Measurements from ENCODE around the gene RHO. TPM values are rescaled to one million over a fixed set of nuclear protein-coding genes. Genes with fewer than 3 reads are reported as not detected.

The RHO gene
- total RNA-seq, 3 donors from 2014 or later, result 0.15 TPM; not detected in 2

DNA sequence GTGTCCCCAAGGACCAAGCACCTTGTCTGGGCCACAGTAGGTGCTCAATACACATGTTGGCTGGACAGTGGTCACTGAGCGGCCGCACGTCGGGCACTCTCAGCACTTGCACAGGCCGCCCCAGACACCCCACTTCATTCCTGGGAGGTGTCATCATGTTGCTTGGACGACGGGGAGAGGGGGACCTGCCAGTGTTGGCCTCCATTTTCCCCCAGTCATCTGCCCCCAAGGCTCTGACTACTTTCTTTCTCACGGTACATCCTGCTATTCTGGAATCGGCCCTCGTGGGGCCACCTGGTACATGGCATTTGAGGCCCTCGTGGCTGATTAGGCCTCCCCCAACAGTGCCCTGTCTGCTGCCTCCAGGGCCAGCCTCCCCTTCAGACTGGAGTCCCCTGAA lies 1.2 kb upstream of the RHO start:
- Histone ChIP-seq H3K36me3 (no peaks in the 10 kb centered on the region), H3K27me3 (no peaks in the 10 kb centered on the region), H3K4me3 (no peak overlapping the region), H3K27ac (no peak overlapping the region), H3K9me3 (no peaks in the 10 kb centered on the region), H3K4me1 (no peaks in the 10 kb centered on the region)
- intact Hi-C loops (cut with DNase I; ENCODE audit: low total_unique reads), result no loop called here
- TF ChIP-seq POLR2AphosphoS5 (IDR thresholded peaks at IDR 0.05) (no peak), POLR2A (IDR thresholded peaks at IDR 0.05) (no peak)
- TF ChIP-seq, protein P1, sequence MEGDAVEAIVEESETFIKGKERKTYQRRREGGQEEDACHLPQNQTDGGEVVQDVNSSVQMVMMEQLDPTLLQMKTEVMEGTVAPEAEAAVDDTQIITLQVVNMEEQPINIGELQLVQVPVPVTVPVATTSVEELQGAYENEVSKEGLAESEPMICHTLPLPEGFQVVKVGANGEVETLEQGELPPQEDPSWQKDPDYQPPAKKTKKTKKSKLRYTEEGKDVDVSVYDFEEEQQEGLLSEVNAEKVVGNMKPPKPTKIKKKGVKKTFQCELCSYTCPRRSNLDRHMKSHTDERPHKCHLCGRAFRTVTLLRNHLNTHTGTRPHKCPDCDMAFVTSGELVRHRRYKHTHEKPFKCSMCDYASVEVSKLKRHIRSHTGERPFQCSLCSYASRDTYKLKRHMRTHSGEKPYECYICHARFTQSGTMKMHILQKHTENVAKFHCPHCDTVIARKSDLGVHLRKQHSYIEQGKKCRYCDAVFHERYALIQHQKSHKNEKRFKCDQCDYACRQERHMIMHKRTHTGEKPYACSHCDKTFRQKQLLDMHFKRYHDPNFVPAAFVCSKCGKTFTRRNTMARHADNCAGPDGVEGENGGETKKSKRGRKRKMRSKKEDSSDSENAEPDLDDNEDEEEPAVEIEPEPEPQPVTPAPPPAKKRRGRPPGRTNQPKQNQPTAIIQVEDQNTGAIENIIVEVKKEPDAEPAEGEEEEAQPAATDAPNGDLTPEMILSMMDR (IDR thresholded peaks at IDR 0.05), result no peak
- no peak for DNase-seq (ENCODE audit: low spot score in 2 of 2)

GRCh38 chr3:129529436-129530210 lies 1.2 kb downstream of the RHO start:
- no peaks in the 10 kb centered on the region for H3K9me3 ChIP-seq
- H3K27me3 ChIP-seq, result no peaks in the 10 kb centered on the region
- H3K4me3 ChIP-seq, result no peak overlapping the region
- intact Hi-C loops (cut with DNase I; ENCODE audit: low total_unique reads), result no loop called here
- TF ChIP-seq, protein P1 (IDR thresholded peaks at IDR 0.05), result no peak
- TF ChIP-seq POLR2A (IDR thresholded peaks at IDR 0.05), result no peak
- no peak for TF ChIP-seq POLR2AphosphoS5 (IDR thresholded peaks at IDR 0.05)
- H3K4me1 ChIP-seq, result no peaks in the 10 kb centered on the region
- no peak for DNase-seq (ENCODE audit: low spot score in 2 of 2)
- no peak overlapping the region for H3K27ac ChIP-seq
- no peaks in the 10 kb centered on the region for H3K36me3 ChIP-seq

DNA sequence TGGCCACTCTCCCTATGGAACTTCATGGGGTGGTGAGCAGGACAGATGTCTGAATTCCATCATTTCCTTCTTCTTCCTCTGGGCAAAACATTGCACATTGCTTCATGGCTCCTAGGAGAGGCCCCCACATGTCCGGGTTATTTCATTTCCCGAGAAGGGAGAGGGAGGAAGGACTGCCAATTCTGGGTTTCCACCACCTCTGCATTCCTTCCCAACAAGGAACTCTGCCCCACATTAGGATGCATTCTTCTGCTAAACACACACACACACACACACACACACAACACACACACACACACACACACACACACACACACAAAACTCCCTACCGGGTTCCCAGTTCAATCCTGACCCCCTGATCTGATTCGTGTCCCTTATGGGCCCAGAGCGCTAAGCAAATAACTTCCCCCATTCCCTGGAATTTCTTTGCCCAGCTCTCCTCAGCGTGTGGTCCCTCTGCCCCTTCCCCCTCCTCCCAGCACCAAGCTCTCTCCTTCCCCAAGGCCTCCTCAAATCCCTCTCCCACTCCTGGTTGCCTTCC lies 1.9 kb downstream of the RHO start:
- Histone ChIP-seq H3K36me3 (no peaks in the 10 kb centered on the region), H3K27me3 (no peaks in the 10 kb centered on the region), H3K27ac (no peak overlapping the region), H3K9me3 (no peaks in the 10 kb centered on the region), H3K4me1 (no peaks in the 10 kb centered on the region), H3K4me3 (no peak overlapping the region)
- TF ChIP-seq POLR2A (IDR thresholded peaks at IDR 0.05), result no peak
- no peak for TF ChIP-seq POLR2AphosphoS5 (IDR thresholded peaks at IDR 0.05)
- TF ChIP-seq, protein P1 (IDR thresholded peaks at IDR 0.05), result no peak
- intact Hi-C loops (cut with DNase I; ENCODE audit: low total_unique reads), result no loop called here
- no peak for DNase-seq (ENCODE audit: low spot score in 2 of 2)

GRCh38 chr3:129530821-129531220 lies 2.4 kb downstream of the RHO start:
- no peaks in the 10 kb centered on the region for H3K36me3 ChIP-seq
- no peak for TF ChIP-seq POLR2AphosphoS5 (IDR thresholded peaks at IDR 0.05)
- TF ChIP-seq, protein P1 (IDR thresholded peaks at IDR 0.05), result no peak
- TF ChIP-seq POLR2A (IDR thresholded peaks at IDR 0.05), result no peak
- no peak overlapping the region for H3K27ac ChIP-seq
- H3K27me3 ChIP-seq, result no peaks in the 10 kb centered on the region
- no peaks in the 10 kb centered on the region for H3K9me3 ChIP-seq
- no peak overlapping the region for H3K4me3 ChIP-seq
- no peak for DNase-seq (ENCODE audit: low spot score in 2 of 2)
- H3K4me1 ChIP-seq, result no peaks in the 10 kb centered on the region
- intact Hi-C loops (cut with DNase I; ENCODE audit: low total_unique reads), result no loop called here

- H3K36me3 ChIP-seq, result no peaks in the 10 kb centered on the region
- H3K4me3 ChIP-seq, result no peak overlapping the region
- intact Hi-C loops (cut with DNase I; ENCODE audit: low total_unique reads), result no loop called here
- TF ChIP-seq POLR2AphosphoS5 (IDR thresholded peaks at IDR 0.05), result no peak
- TF ChIP-seq POLR2A (IDR thresholded peaks at IDR 0.05), result no peak
- TF ChIP-seq, protein P1 (IDR thresholded peaks at IDR 0.05), result no peak
- no peaks in the 10 kb centered on the region for H3K4me1 ChIP-seq
- no peak overlapping the region for H3K27ac ChIP-seq
- H3K27me3 ChIP-seq, result no peaks in the 10 kb centered on the region
- H3K9me3 ChIP-seq, result no peaks in the 10 kb centered on the region
- no peak for DNase-seq (ENCODE audit: low spot score in 2 of 2)
Observed at GRCh38 chr3:129531699-129532098, 3.3 kb downstream of the RHO start.
